GM18867 (cell line): ENCODE results near the gene FMO2.
"Not testable (repeated sequence)": the region's sequence is repeated elsewhere in the genome, so short reads cannot be mapped to it uniquely, and the experiment has no call there.

ENCODE experiments used
- ATAC-seq: cut with Tn5 transposase; IDR thresholded peaks from one replicate; pipeline ENCODE4 v1.9.1; 2021; ENCODE audit warnings: mild to moderate bottlenecking, moderate library complexity; ENCODE audit not compliant: unreplicated experiment

The FMO2 gene

DNA sequence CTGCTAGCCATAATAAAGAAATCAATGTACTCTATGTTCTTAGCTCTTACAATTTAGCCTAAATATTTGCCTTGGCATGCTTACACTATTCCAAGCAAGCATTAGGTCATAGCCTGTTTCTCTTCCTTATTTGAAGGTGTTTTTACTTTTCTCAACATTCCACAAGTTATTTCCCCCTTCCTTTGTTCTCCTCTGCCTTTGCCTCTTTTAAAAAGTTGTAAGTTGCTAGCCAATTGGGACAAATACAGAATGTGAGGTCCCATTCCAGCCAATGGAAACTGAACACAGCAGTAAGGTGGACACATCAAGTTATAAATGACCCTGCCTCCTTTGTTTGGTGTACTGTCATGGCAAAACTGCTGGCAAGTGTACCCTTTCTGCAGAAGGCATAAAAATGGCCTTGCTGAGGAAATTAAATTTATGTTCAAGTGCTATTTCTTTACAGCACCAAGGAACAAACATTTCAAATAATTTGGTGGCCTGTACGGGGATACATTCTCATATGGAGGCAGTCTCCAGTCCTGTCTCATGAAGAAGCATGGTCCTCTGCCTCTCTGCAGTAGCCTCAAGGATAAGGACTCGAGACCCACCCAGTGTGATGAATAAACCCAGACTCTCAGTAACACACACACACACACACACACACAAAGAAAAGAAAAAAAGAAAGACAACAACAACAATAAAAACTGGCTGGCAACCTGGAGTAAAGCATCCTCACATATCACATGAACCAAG, 34.4 kb downstream of the FMO2 start:
- no peak for ATAC-seq

DNA sequence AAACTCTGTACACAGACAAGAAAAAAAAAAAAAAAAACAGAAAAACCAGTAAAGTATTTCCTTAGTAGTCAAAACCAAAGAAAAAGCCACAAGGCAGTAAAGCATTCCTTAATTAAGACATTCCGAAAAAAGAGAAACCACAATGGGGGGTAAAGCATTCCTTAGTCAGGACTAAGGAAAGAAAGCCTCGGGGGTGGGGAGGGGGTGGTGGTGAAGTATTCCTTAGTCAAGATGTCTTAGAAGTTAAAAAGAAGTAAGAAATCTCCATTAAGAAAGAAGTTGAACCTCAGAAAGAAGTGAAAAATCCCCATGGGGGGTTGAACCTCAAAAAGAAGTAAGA, 35.0 kb downstream of the FMO2 start:
- ATAC-seq, result no peak

DNA sequence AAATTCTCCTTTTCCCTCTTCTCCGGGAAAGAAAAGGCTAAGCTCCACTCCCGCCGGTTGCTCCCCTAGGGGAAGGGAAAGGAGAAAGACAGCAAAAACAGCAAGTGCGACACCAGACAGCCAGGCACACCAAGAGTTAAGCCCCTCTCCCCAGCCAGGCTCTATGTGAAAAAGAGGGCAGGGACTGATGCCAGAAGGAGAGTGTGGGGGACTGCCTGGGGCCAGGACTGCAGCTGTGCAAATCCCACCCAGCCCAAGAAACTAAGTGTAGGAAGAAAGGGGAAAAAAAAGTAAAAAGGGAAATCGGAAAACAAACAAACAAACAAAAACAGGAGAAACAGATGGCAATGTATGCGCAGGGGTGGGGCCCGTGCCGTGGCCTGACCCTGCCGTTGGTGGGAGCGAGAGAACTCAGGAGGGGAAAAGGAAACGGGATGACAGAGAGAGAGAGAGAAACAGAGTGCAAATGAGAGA, 35.5 kb downstream of the FMO2 start:
- ATAC-seq, result no peak

DNA sequence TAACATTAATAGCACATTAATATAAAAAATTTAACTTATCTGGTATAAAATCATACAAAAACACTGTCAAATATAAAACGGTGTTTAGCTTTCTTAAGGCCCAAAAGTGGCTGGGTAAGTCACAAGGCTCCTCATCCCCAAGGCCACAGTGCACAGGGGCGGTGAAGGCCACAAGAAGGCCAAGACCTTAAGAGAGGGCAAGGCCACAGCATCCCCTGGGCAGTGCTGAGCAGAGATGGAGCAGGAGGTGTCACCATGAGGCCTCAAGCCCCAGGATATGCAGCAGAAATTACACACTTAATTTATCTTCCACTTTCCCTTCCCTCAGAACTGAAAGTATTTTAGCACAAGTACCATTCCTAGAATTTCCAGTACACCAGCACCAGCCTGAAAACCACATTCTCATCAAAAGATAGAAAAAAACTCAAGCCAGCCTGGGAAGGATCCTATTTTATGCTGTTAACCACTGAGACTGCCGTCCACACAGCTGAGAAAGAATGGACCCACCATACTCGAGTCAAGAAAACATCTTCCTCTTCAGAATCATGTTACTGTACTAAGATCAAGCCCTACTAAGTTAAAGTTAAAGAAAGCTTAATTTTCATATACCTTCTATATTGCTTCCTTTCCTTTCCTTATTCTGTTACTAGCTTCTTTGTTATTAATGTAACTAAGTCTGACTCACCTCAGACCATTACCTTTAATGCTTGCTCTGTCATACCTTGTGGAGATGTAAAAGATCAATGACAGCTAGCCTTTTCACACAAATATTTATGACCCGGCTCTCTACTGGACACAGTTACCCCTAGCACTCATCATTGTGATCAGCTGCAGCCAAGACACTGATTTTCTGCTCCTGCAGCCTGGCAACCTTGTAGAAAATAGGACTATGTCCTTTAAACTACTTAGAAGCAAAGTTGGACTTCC, 36.8 kb downstream of the FMO2 start:
- no peak for ATAC-seq

DNA sequence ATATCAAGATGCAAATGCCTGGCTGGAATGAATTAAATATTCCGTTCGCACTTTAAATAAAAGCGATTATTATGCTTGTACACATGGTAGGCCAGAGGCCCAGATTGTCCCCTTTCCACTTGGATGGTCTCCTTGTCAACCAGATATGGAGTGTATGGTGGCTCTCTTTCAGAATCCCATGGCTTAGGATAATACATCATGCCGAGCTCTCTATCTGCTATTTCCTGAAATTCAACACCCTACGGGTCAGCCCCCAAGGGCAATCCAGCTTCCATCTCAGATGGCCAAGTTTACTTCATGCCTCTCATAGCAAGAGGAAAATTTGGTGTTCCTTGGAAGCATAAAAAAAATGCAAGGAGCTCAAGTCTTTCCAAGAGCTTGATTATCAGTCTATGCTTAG, 37.8 kb downstream of the FMO2 start:
- ATAC-seq, result no peak

DNA sequence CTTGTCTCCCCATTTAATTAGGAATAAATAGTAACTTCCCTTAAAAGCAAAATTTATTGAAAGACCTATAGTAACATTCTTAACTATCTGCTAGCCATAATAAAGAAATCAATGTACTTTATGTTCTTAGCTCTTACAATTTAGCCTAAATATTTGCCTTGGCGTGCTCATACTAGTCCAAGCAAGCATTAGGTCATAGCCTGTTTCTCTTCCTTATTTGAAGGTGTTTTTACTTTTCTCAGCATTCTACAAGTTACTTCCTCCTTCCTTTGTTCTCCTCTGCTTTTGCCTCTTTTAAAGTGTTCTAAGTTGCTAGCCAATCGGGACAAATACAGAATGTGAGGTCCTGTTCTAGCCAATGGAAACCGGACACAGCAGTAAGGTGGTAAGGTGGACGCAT, 39.2 kb downstream of the FMO2 start:
- ATAC-seq, result not testable (repeated sequence)

DNA sequence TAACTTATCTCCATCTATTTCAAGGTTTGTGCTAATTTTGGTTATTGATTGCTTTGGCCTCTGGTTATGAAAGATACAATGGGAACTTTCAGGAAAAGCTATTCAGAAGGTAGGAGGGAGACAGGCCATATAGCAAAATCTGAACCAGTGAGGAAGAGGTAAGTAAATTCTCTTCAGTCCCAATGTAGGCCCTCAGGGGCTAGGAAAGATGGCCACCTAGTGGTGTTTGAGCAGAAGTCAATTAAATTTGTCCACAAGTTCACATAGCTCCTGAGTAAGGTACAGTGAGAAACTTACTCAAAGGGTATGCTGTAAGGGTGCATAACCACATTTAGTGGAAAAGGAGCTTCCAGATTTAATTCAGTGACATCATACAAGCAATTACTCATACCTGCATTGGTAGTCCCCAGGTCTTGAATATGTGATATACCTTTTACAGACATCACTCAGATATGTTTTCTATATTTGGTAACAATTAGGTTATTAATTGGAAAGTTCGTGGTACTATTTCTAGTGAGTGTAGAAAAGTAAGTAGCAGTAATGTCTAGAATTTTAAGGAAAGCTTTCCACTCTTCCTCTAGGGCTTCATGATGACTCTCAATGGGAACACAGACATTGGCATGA, 41.8 kb downstream of the FMO2 start:
- ATAC-seq, result peak; percentile 97

DNA sequence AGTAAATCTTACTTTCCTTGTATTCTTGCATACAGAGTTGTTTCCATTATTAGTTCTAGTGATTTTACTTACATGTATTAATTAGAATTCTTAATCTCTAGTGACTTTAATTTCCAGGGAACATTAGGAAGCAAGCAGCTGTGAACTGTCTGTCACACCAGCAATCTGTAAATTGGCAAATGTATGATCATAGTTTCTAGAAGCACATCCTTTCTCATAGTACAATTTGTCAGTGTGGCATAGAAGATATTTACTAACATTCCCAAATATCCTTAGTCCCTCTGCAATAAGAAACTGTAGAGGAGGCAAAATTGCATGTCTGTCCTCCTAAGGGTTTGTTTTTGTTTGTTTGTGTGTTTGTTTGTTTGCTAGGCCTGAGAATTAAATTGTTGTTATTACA, 46.2 kb downstream of the FMO2 start:
- ATAC-seq, result no peak

DNA sequence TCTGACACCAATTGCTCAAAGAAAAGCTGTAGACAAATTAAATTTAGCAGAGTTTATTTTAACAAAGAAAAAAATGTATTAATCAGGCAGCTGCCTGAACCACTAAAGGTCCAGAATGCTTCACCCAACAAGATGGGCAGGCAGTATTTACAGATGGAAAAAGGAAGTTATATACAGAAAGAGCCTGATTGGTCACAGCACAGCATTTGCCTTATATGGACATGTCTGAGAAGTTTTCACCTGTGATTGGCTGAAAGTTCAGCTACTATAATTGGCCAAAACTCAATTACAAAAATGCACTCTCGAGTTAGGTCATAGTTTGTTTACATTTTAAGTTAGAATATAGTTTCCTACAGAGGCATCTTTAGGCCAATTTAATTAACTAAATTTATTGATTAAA, 48.1 kb downstream of the FMO2 start:
- no peak for ATAC-seq

DNA sequence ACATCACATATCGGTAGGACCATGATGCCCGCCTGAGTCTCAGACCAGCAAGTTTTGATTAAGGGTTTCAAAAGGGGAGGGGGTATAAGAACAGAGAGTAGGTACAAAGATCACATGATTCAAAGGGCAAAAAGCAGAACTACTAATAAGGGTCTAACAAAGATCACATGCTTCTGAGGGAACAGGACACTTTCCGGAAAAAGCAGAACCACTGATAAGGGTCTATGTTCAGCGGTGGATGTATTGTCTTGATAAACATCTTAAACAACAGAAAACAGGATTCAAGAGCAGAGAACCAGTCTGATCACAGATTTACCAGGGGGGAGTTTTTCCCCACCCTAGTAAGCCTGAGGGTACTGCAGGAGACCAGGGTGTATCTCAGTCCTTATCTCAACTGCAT, 51.1 kb downstream of the FMO2 start:
- ATAC-seq, result not testable (repeated sequence)

DNA sequence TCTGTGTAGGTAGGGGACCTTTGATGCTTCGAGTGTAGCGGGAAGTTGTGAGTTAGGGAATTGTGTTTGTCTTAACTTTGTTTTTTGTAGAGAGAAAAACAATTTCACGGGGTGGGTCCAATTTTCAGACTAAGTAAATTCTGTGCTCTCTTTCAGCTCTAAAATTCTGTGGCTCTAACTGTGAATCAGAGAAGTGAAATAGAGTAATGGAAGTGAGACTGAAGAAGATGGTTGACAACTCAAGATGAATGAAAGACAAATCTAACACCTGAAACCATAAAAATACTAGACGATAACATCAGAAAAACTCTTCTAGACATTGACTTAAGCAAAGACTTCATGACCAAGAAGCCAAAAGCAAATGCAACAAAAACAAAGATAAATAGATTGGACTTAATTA, 58.8 kb downstream of the FMO2 start:
- ATAC-seq, result peak; percentile 64

DNA sequence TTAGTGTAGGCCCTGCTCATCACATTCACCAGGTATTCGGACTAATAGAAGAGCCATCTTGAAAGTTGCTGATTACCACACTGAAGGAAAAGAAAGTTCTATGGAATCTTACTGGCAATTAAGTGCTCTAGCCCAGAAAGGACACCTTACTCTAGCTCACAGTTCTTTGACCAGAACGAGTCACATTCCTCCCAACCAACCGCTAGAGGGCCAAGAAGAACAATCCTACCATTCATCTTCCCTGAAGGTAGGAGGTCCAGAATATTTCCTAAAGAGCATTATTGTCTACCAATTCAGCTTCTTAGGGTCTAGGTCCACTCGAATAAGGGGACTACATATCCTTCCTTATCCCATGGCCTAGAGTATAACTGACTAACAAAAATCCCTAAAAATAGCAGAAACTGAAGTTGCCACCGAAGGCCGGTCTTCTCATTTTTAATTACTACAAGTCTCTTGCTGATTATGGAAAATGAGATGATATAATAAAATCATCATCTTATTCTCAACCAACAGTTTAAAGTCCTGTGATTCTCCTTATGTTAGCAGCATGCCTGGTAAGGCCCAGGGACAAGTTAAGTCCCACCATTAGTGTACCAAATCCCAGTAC, 60.5 kb downstream of the FMO2 start:
- ATAC-seq, result peak; percentile 76

DNA sequence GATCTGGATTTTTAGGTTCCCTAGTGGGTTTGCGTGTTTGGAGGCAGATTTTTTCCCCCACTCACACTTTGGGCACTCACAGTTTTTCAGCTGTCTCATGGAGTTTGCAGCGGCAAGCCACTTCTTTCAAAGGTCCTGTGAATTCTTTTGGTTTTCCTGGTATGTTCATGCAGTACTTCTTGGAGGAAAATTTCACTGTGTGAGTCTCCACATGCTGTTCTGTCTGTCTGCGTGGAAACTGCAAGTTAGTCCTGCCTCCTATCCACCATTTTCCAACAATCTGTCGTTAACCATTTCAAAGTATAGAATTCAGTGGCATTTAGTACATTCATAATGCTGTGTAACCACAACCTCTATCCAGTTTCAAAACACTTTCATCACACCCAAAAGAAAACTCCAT, 62.4 kb downstream of the FMO2 start:
- ATAC-seq, result no peak

DNA sequence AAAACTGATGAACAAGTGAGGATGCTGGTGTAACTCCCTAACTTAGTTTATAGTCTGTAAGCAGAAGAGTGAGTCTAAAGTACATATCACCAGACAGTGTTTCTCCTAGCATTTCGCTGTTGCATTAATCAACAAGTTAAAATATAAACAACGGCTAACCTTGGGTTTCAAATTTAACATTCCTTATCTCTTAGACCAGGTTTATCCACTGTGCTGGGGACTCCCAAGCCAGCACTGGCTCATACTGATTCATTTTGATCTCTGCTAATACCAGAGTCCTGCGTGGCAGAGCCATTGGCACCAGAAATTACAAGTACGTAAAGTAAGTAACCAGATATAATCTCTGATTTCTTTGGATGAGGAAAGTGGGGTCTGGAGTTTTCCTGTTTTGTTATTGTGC, 63.2 kb downstream of the FMO2 start, which contains the start of gene FMO1:
Gene FMO1 (plus strand): TSS at position 193 of the 400 bp plus-strand sequence. CDS start 9,594 bp downstream, outside the sequence.
- no peak for ATAC-seq

DNA sequence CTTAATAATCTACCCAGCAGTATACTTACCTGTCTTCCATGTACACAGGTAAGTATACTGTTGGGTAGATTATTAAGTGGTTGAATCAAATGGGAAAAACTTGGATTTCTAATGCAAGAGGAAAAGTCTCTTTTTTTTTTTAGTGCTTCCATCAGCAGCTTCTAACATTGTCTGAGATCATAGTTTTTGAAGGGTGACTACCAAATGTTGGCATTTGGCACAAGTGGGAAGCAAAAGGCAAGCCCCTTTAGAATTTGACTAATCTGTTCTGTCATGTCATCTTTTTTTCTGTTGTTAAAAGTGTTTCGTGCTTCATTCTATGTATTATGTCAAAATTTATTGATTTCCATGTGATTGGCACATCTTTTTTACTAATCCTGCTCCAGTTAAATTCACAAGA, 63.7 kb downstream of the FMO2 start:
- no peak for ATAC-seq

DNA sequence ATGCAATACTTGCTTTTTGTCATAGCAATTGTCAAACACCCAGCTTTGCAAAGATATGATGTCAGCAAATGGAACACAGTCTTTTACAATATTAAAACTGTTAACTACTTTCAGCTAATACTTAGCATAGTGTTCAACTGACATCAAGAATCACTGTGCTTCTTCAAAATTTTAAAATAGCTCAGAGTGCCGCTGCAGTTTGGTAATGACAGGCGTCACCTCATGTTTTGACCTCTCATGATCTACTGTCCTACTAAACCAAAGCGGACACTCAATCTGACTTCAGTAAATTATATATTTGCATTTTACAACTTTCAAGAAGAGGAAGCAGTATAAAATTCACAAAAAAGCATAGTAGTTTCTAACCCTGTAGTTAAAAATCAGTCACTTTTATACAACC, 65.2 kb downstream of the FMO2 start:
- no peak for ATAC-seq

DNA sequence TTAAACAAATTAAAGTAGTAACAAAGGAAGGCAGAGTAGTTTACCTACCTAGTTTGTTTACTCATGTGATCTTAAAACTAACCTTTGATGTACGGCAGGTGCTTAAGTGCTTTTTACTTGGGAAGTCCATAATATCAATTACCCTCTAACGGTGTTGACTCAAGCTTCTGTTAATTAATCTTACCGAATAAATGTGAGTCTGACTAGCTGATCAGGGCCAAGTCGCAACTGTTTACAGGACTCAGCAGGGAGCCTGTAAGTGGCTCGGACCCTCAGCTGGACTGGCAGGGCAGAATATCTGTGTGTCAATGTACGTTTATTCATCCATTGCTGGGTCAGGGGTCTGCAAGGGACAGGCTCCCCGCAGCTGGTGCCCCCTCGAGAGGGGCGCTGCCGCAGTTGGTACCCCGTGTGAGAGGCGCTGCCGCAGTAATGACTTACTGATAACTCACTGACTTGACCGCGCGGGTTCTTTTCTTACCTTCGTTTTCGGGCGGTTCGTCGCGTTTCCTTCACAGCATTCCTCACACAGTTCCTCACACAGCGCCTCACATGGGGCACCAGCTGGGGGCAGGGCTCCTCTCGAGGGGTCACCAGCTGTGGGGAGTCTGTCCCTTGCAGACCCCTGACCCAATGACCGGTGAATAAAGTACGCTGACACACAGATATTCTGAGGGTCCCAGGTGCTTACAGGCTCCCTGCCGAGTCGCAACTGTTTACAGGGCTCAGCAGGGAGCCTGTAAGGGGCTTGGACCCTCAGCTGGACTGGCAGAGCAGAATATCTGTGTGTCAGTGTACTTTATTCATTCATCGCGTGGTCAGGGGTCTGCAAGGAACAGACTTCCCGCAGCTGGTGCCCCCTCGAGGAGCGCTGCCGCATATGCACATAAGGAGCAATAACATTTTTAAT, 66.2 kb downstream of the FMO2 start:
- peak; percentile 46 for ATAC-seq

DNA sequence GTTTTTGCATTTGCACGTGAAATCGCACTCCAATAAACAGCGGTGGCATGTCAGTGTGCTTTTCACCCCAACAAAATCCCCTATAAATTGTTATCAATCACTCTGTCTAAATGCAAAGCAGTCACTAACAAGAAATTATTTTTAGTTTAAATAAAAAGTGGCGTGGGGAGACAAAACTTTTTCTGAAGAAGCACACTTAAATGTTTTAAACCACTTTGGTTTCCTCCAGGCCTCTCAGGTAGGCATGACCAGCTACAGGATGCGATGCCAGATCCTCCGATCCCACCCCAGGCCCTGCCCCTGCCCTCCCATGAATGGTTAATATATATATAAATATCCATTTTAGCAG, 66.8 kb downstream of the FMO2 start:
- no peak for ATAC-seq

DNA sequence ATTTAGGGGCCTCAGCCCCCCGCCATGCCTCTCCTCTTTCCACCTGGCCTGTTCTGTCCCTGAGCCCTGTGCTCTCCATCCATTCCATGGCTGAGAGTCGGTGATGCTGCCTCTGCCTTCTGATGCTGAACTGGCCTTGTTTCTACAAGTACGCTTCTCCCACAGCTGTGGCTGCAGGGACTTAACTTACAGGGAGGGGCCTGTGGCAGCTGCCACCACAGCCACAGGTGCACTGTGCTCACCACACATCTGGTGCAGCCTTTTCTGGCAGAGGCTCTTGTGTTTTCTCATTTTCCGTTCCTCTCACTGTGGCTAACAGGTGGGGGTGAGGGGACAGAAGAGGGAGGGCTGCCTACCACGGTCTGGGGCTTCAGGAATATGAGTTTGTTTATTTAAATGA, 67.4 kb downstream of the FMO2 start:
- peak; percentile 94 for ATAC-seq

DNA sequence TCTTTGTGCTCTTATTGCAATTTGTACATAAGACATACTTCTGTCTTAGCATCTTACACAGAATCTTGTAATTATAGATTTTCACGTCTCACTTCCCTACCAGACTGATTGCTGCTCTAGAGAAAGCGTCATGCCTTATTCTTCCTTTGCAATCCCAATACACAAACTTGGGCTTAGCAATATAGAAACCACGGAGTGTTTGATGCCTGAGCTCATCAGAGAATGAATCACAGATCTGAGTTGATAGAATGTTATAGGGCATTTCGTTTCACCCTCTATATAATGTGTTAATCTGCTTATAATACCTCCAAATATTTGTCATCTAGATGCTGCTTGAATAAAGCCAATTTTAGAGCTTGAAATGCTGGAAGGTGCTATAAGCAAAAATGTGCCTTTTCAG, 69.8 kb downstream of the FMO2 start:
- no peak for ATAC-seq
